ENCODE measurements around the gene ZFAND4.
"Not testable (repeated sequence)": the region's sequence is repeated elsewhere in the genome, so short reads cannot be mapped to it uniquely, and the experiment has no call there.

Gene ZFAND4

GRCh38 chr10:45624724-45625123, 47.8 kb downstream of the ZFAND4 start:
- no peaks in the 10 kb centered on the region for H3K9me3 Mint-ChIP-seq
- no peak for DNase-seq
- no peak for ATAC-seq (replicated peaks)
- peaks cover 0 to 2% of the 10 kb centered on the region in 2 donors for H3K4me1 Mint-ChIP-seq (ENCODE audit: low read depth in 2 of 2)
- no peak overlapping the region for H3K27ac Mint-ChIP-seq
- H3K36me3 Mint-ChIP-seq (ENCODE audit: insufficient read depth), result peaks cover 7% of the 10 kb centered on the region
- no peaks in the 10 kb centered on the region for H3K27me3 Mint-ChIP-seq
- H3K4me3 Mint-ChIP-seq, result no peak overlapping the region

- no peaks in the 10 kb centered on the region for H3K4me1 Mint-ChIP-seq (ENCODE audit: low read depth in 2 of 2)
- DNase-seq (no peak), ATAC-seq (replicated peaks) (no peak)
- H3K9me3 Mint-ChIP-seq, result no peaks in the 10 kb centered on the region
- H3K27me3 Mint-ChIP-seq, result no peaks in the 10 kb centered on the region
- H3K27ac Mint-ChIP-seq, result no peak overlapping the region
- peaks cover 22% of the 10 kb centered on the region for H3K36me3 Mint-ChIP-seq (ENCODE audit: insufficient read depth)
- no peak overlapping the region for H3K4me3 Mint-ChIP-seq
These were observed 57.7 kb downstream of the ZFAND4 start for GRCh38 chr10:45614869-45615268.

- no peak for DNase-seq
- no peak for ATAC-seq (replicated peaks)
- Mint-ChIP-seq H3K36me3 (ENCODE audit: insufficient read depth) (peaks cover 22% of the 10 kb centered on the region), H3K27ac (no peak overlapping the region), H3K4me1 (ENCODE audit: low read depth in 2 of 2) (no peaks in the 10 kb centered on the region), H3K27me3 (no peaks in the 10 kb centered on the region), H3K9me3 (no peaks in the 10 kb centered on the region), H3K4me3 (no peak overlapping the region)
These were observed 59.8 kb downstream of the ZFAND4 start for GRCh38 chr10:45612741-45613140.

- Mint-ChIP-seq H3K4me1 (ENCODE audit: low read depth in 2 of 2) (no peaks in the 10 kb centered on the region), H3K27ac (peak overlapping the region in 1 of 2 donors; percentile 52), H3K9me3 (no peaks in the 10 kb centered on the region), H3K4me3 (no peak overlapping the region), H3K27me3 (no peaks in the 10 kb centered on the region), H3K36me3 (ENCODE audit: insufficient read depth) (peaks cover 5% of the 10 kb centered on the region)
- ATAC-seq (replicated peaks), result no peak
- DNase-seq, result no peak
These were observed 64.5 kb downstream of the ZFAND4 start for GRCh38 chr10:45608052-45608451.

- DNase-seq (no peak), ATAC-seq (replicated peaks) (no peak)
- H3K4me1 Mint-ChIP-seq (ENCODE audit: low read depth in 2 of 2), result no peaks in the 10 kb centered on the region
- no peaks in the 10 kb centered on the region for H3K36me3 Mint-ChIP-seq (ENCODE audit: insufficient read depth)
- H3K9me3 Mint-ChIP-seq, result no peaks in the 10 kb centered on the region
- H3K4me3 Mint-ChIP-seq, result no peak overlapping the region
- peaks cover 0 to 7% of the 10 kb centered on the region in 2 donors for H3K27me3 Mint-ChIP-seq
- no peak overlapping the region for H3K27ac Mint-ChIP-seq
These were observed 65.3 kb downstream of the ZFAND4 start for GRCh38 chr10:45607276-45607675.

- ATAC-seq (replicated peaks), result no peak
- no peaks in the 10 kb centered on the region for H3K36me3 Mint-ChIP-seq (ENCODE audit: insufficient read depth)
These were observed 69.7 kb downstream of the ZFAND4 start for GRCh38 chr10:45602836-45603235.

GRCh38 chr10:45602082-45602730, 70.4 kb downstream of the ZFAND4 start:
- ATAC-seq (replicated peaks) (no peak), DNase-seq (no peak)
- Mint-ChIP-seq H3K4me1 (ENCODE audit: low read depth in 2 of 2) (peaks cover 0 to 3% of the 10 kb centered on the region in 2 donors), H3K27ac (no peak overlapping the region), H3K36me3 (ENCODE audit: insufficient read depth) (no peaks in the 10 kb centered on the region), H3K27me3 (peaks cover 21 to 42% of the 10 kb centered on the region in 2 donors), H3K9me3 (no peaks in the 10 kb centered on the region), H3K4me3 (no peak overlapping the region)

More at GRCh38 chr10:45602836-45603235, 69.7 kb downstream of the ZFAND4 start:
- Mint-ChIP-seq H3K27ac (no peak overlapping the region), H3K4me1 (ENCODE audit: low read depth in 2 of 2) (peaks cover 0 to 3% of the 10 kb centered on the region in 2 donors), H3K4me3 (no peak overlapping the region), H3K27me3 (peaks cover 21 to 42% of the 10 kb centered on the region in 2 donors), H3K9me3 (no peaks in the 10 kb centered on the region)
- DNase-seq, result no peak

GRCh38 chr10:45601254-45601930, 71.2 kb downstream of the ZFAND4 start:
- H3K9me3 Mint-ChIP-seq; DNase-seq; H3K4me1 Mint-ChIP-seq (ENCODE audit: low read depth in 2 of 2); H3K4me3 Mint-ChIP-seq; ATAC-seq (replicated peaks); H3K36me3 Mint-ChIP-seq (ENCODE audit: insufficient read depth); H3K27ac Mint-ChIP-seq: not testable (repeated sequence)
- H3K27me3 Mint-ChIP-seq, result peaks cover 21 to 42% of the 10 kb centered on the region in 2 donors

GRCh38 chr10:45600337-45601253, 72.0 kb downstream of the ZFAND4 start:
- not testable (repeated sequence) for H3K4me3 Mint-ChIP-seq; H3K27ac Mint-ChIP-seq; ATAC-seq (replicated peaks); H3K4me1 Mint-ChIP-seq (ENCODE audit: low read depth in 2 of 2); H3K9me3 Mint-ChIP-seq; H3K36me3 Mint-ChIP-seq (ENCODE audit: insufficient read depth); DNase-seq
- peaks cover 21 to 42% of the 10 kb centered on the region in 2 donors for H3K27me3 Mint-ChIP-seq

GRCh38 chr10:45599646-45600045, 72.9 kb downstream of the ZFAND4 start:
- DNase-seq (no peak), ATAC-seq (replicated peaks) (no peak)
- H3K4me1 Mint-ChIP-seq (ENCODE audit: low read depth in 2 of 2), result peaks cover 3 to 9% of the 10 kb centered on the region in 2 donors
- H3K36me3 Mint-ChIP-seq (ENCODE audit: insufficient read depth), result peaks cover 15% of the 10 kb centered on the region
- no peak overlapping the region for H3K4me3 Mint-ChIP-seq
- no peaks in the 10 kb centered on the region for H3K9me3 Mint-ChIP-seq
- H3K27ac Mint-ChIP-seq, result no peak overlapping the region
- H3K27me3 Mint-ChIP-seq, result peaks cover 21 to 42% of the 10 kb centered on the region in 2 donors

GRCh38 chr10:45599021-45599603, 73.5 kb downstream of the ZFAND4 start:
- Mint-ChIP-seq H3K27ac (no peak overlapping the region), H3K27me3 (peaks cover 21 to 42% of the 10 kb centered on the region in 2 donors), H3K36me3 (ENCODE audit: insufficient read depth) (peaks cover 18% of the 10 kb centered on the region), H3K4me3 (no peak overlapping the region), H3K9me3 (no peaks in the 10 kb centered on the region), H3K4me1 (ENCODE audit: low read depth in 2 of 2) (peaks cover 3 to 9% of the 10 kb centered on the region in 2 donors)
- no peak for DNase-seq
- no peak for ATAC-seq (replicated peaks)

GRCh38 chr10:45596526-45596925, 76.0 kb downstream of the ZFAND4 start:
- no peak overlapping the region for H3K4me3 Mint-ChIP-seq
- peaks cover 15 to 28% of the 10 kb centered on the region in 2 donors for H3K27me3 Mint-ChIP-seq
- DNase-seq (no peak), ATAC-seq (replicated peaks) (no peak)
- peaks cover 20% of the 10 kb centered on the region for H3K36me3 Mint-ChIP-seq (ENCODE audit: insufficient read depth)
- H3K27ac Mint-ChIP-seq, result no peak overlapping the region
- peaks cover 17 to 28% of the 10 kb centered on the region in 2 donors for H3K4me1 Mint-ChIP-seq (ENCODE audit: low read depth in 2 of 2)
- no peaks in the 10 kb centered on the region for H3K9me3 Mint-ChIP-seq
